ENCODE data around the gene PHLPP1.
A peak's percentile ranks its signal among the peaks of the same experiment; 100 is the strongest.
"Not testable (repeated sequence)": the region's sequence is repeated elsewhere in the genome, so short reads cannot be mapped to it uniquely, and the experiment has no call there.

PHLPP1 gene

DNA sequence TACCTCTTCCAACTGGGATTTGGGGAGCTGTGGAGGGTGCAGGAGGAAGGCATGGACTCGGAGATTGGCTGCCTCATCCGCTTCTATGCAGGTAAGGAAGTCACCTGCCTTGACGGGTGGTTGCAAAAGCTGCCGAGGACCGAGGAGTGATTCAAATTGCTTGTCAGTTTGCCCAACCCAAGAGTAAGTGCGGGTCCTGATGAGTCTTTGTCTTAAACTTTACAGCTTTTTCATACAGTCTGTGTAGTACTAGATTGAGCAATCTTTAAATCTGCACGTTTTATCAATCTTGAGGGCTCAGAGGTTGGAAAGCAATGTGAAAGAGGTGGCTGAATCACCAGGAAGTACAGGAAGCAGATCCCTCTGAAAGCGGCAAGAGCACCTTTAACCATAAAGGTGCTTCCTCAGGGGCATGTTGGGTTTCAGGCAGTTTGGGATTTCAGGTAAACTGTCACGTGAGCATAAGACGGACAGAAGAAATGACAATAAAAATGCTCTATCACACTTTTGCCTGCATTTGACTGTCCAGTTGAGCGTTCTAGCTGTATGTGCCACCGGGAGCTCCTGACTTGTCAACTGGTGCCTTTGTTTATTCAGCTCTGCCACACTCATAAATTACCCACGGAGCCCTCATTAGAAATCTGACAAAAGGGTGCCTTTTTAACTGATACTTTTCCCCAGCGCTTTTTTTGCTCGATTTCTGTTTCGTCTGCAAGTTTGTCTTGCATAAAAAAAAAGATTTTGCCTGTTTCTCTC is 2.0 kb downstream of the PHLPP1 start:
- peak; percentile 31 for ATAC-seq
- DNase-seq, result peak; percentile 37

GRCh38 chr18:62717925-62718800 is 2.8 kb downstream of the PHLPP1 start:
- DNase-seq (no peak), ATAC-seq (no peak)

GRCh38 chr18:62720048-62720447 is 4.7 kb downstream of the PHLPP1 start:
- no peak for DNase-seq
- no peak for ATAC-seq

- DNase-seq, result peak; percentile 19
These were observed 5.6 kb downstream of the PHLPP1 start for GRCh38 chr18:62720766-62721613.

GRCh38 chr18:62721839-62722795 is 6.8 kb downstream of the PHLPP1 start:
- ATAC-seq (no peak), DNase-seq (no peak)

More at GRCh38 chr18:62720766-62721613, 5.6 kb downstream of the PHLPP1 start:
- ATAC-seq, result no peak

GRCh38 chr18:62723666-62724281 is 8.4 kb downstream of the PHLPP1 start:
- DNase-seq, result no peak
- ATAC-seq, result no peak

- DNase-seq (no peak), ATAC-seq (no peak)
These were observed 10.6 kb downstream of the PHLPP1 start for GRCh38 chr18:62725896-62726295.

DNA sequence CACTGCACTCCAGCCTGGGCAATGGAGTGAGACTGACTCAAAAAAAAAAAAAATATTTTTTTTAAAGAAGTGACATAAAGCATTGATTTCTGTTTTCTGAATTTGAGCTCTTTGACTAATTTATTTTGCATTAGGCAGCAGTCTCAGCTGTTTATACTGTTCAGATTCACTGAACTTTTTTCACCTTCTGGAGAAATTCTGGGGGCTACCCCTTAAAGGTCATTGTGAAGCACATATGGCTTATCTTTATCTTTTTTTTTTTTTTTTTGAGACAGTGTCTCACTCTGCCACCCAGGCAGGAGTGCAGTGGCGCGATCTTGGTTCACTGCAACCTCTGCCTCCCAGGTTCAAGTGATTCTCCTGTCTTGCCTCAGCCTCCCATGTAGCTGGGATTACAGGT is 12.9 kb downstream of the PHLPP1 start:
- DNase-seq, result no peak
- no peak for ATAC-seq

DNA sequence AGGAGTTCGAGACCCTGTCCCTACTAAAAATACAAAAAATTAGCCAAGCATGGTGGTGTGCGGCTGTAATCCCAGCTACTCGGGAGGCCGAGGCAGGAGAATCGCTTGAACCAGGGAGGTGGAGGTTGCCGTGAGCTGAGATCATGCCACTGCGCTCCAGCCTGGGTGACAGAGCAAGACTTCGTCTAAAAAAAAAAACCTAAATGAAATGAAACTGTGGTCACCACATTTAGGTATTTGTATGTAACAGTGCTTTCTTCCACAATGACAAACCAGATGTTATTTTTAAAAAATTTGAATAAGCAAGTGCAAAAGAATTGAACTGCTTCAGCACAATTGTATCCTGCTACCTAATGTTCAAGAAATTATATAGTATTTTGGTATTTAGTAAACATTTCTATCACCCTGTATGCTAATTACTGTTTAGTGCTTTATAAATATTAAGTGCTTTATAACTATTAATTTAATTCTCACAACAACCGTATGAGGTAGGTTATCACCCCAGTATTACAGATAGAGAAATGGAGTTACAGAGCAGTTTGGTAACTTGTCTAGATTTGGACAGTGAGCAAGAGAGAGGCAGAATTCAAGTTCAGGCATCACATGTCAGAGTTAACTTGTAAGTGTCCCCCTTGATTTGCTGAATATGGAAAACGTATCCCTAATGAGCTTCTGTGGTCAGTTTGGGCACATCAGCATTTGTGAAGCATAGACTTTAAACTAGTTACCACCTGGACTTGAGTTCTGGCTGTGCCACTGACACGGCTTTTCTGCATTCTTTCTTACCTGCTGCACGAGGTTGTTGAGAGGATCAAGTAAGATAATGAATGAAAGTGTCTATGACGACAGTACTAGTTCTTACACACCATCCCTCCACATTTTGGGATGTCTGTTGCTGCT is 14.4 kb downstream of the PHLPP1 start:
- DNase-seq, result no peak
- ATAC-seq, result no peak

DNA sequence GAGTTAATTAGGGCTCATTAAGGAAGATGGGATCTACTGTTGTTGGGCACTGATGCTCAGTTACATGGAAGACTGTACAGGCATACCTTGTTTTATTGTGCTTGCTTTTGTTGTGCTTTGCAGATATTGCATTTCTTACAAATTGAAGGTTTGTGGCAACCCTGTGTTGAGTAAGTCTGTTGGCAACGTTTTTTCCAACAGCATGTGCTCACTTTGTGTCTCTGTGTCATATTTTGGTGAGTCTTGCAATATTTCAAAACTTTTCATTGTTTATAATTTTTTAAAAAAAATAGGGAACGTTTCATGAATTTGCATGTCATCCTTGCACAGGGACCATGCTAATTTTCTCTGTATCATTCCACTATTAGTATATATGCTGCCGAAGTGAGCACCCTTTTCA is 15.6 kb downstream of the PHLPP1 start:
- no peak for ATAC-seq
- DNase-seq, result no peak

- DNase-seq (no peak), ATAC-seq (no peak)
These were observed 17.3 kb downstream of the PHLPP1 start for GRCh38 chr18:62732617-62733016.

GRCh38 chr18:62734290-62734689 is 18.9 kb downstream of the PHLPP1 start:
- DNase-seq (no peak), ATAC-seq (no peak)

GRCh38 chr18:62735387-62735786 is 20.0 kb downstream of the PHLPP1 start:
- no peak for DNase-seq
- no peak for ATAC-seq

- no peak for DNase-seq
- ATAC-seq, result no peak
These were observed 20.9 kb downstream of the PHLPP1 start for GRCh38 chr18:62736077-62736855.

DNA sequence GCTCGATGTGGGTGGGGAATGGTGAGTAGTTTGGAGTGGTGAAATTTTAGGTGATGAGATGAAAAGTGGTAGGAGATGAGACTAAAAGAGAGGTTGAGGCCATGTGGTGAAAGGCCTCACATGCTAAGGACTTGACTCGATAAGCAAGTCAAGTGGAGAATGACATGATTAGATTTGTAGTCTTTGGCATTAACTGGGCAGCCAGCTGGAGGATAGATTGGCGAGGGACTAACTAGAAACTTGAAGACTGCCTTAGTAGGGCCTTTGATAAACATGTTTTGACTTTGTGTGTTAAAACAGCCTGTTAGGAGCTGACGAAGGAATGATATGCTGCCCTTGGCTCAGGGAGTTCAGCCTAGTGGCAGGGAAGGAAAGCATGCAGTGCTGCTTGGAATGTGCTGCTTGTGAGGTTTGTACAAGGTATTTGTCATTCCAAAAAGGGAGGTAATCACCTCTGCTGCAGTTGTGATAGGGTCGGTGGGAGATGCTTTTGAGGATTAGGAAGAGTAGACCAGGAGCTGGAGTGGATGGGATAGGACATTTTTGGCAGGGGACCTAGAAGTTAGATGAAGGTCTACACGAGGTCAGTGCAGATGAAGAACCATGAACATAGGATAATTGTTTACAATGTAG is 22.0 kb downstream of the PHLPP1 start:
- DNase-seq, result no peak
- no peak for ATAC-seq

- ATAC-seq, result no peak
- no peak for DNase-seq
These were observed 23.3 kb downstream of the PHLPP1 start for GRCh38 chr18:62738639-62739038.

- no peak for ATAC-seq
- no peak for DNase-seq
These were observed 24.6 kb downstream of the PHLPP1 start for GRCh38 chr18:62739911-62740310.

GRCh38 chr18:62740650-62741049 is 25.3 kb downstream of the PHLPP1 start:
- DNase-seq, ATAC-seq: not testable (repeated sequence)
